ENCODE data around the gene KIF21A. TPM values are rescaled to one million over a fixed set of nuclear protein-coding genes. Genes with fewer than 3 reads are reported as not detected.

The KIF21A gene
- total RNA-seq, 6 experiments from 2014 or later = 0.55 to 2.7 (median 0.83) TPM

- Mint-ChIP-seq H3K4me1 (ENCODE audit: low read depth) (no peaks in the 10 kb centered on the region), H3K27me3 (ENCODE audit: insufficient read depth) (no peaks in the 10 kb centered on the region), H3K36me3 (ENCODE audit: low read depth) (no peaks in the 10 kb centered on the region), H3K27ac (no peak overlapping the region), H3K4me3 (no peak overlapping the region), H3K9me3 (peaks cover 8% of the 10 kb centered on the region)
- TF ChIP-seq CTCF (IDR thresholded peaks at IDR 0.05) = no peak
- no peak for DNase-seq
Measured at GRCh38 chr12:39405580-39405979, 37.3 kb downstream of the KIF21A start.

GRCh38 chr12:39404000-39404399, 38.9 kb downstream of the KIF21A start:
- no peaks in the 10 kb centered on the region for H3K27me3 Mint-ChIP-seq (ENCODE audit: insufficient read depth)
- no peak overlapping the region for H3K4me3 Mint-ChIP-seq
- peaks cover 8% of the 10 kb centered on the region for H3K9me3 Mint-ChIP-seq
- no peak for TF ChIP-seq CTCF (IDR thresholded peaks at IDR 0.05)
- no peak for DNase-seq
- no peak overlapping the region for H3K27ac Mint-ChIP-seq
- H3K4me1 Mint-ChIP-seq (ENCODE audit: low read depth) = no peaks in the 10 kb centered on the region
- no peaks in the 10 kb centered on the region for H3K36me3 Mint-ChIP-seq (ENCODE audit: low read depth)

DNA sequence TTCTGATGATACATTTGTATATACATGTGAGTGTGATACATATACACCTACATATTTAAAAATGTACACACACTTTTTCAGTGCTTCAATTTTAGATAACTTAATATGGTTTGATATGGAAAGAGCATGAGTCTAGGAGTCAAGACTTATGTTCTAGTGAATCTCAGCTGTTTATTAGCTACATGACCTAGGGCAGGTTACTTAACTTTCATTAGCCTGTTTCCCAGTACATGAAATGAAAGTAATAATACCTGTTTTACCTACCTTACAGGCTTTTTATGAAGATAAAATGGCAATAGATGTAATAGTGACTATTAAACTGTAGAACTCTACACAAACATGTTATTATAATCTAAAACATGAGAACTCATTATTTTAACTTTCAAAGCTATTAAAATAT, 39.5 kb downstream of the KIF21A start:
- no peak for TF ChIP-seq CTCF (IDR thresholded peaks at IDR 0.05)
- no peak overlapping the region for H3K4me3 Mint-ChIP-seq
- H3K27ac Mint-ChIP-seq = no peak overlapping the region
- no peaks in the 10 kb centered on the region for H3K4me1 Mint-ChIP-seq (ENCODE audit: low read depth)
- no peak for DNase-seq
- no peaks in the 10 kb centered on the region for H3K27me3 Mint-ChIP-seq (ENCODE audit: insufficient read depth)
- H3K36me3 Mint-ChIP-seq (ENCODE audit: low read depth) = no peaks in the 10 kb centered on the region
- H3K9me3 Mint-ChIP-seq = peaks cover 8% of the 10 kb centered on the region

DNA sequence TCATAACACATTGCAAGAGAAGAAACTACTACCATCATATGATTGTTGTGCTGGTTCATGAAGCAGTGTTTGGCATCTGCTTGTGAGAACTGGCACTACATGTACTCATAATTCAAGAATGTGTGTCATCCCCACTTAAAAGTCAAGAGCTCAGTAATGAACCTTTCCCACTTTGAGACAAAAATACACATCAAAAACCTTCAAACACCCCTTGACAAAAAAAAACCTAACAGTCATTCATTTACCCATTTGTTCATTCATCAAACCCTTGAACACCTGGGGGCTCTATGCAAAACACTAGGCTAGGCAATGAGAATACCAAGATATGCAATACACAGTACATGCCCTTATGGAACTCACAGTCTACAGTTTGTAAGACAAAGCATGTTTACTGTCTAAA, 40.0 kb downstream of the KIF21A start:
- no peak for DNase-seq
- no peaks in the 10 kb centered on the region for H3K36me3 Mint-ChIP-seq (ENCODE audit: low read depth)
- H3K27me3 Mint-ChIP-seq (ENCODE audit: insufficient read depth) = no peaks in the 10 kb centered on the region
- H3K9me3 Mint-ChIP-seq = peaks cover 8% of the 10 kb centered on the region
- no peak overlapping the region for H3K4me3 Mint-ChIP-seq
- no peak overlapping the region for H3K27ac Mint-ChIP-seq
- no peak for TF ChIP-seq CTCF (IDR thresholded peaks at IDR 0.05)
- no peaks in the 10 kb centered on the region for H3K4me1 Mint-ChIP-seq (ENCODE audit: low read depth)

GRCh38 chr12:39401459-39401858, 41.5 kb downstream of the KIF21A start:
- TF ChIP-seq CTCF (IDR thresholded peaks at IDR 0.05) = no peak
- Mint-ChIP-seq H3K27me3 (ENCODE audit: insufficient read depth) (no peaks in the 10 kb centered on the region), H3K36me3 (ENCODE audit: low read depth) (no peaks in the 10 kb centered on the region), H3K27ac (no peak overlapping the region), H3K4me3 (no peak overlapping the region), H3K4me1 (ENCODE audit: low read depth) (no peaks in the 10 kb centered on the region), H3K9me3 (peaks cover 5% of the 10 kb centered on the region)
- no peak for DNase-seq

- no peak overlapping the region for H3K4me3 Mint-ChIP-seq
- no peaks in the 10 kb centered on the region for H3K4me1 Mint-ChIP-seq (ENCODE audit: low read depth)
- no peak for DNase-seq
- no peaks in the 10 kb centered on the region for H3K27me3 Mint-ChIP-seq (ENCODE audit: insufficient read depth)
- H3K27ac Mint-ChIP-seq = no peak overlapping the region
- H3K36me3 Mint-ChIP-seq (ENCODE audit: low read depth) = no peaks in the 10 kb centered on the region
- TF ChIP-seq CTCF (IDR thresholded peaks at IDR 0.05) = no peak
- peaks cover 10% of the 10 kb centered on the region; the same call in 1 of the 2 replicates for H3K9me3 Mint-ChIP-seq
Measured at GRCh38 chr12:39395866-39396265, 47.1 kb downstream of the KIF21A start.

All from HFFc6 (cell line).